ENCODE data around the gene TRABD2B. TPM values are rescaled to one million over a fixed set of nuclear protein-coding genes. Genes with fewer than 3 reads are reported as not detected.

Gene TRABD2B
- total and polyA plus RNA-seq, 2 donors (not counting 3 experiments of a cell fraction or from before 2014, with no cell fraction given): not detected

DNA sequence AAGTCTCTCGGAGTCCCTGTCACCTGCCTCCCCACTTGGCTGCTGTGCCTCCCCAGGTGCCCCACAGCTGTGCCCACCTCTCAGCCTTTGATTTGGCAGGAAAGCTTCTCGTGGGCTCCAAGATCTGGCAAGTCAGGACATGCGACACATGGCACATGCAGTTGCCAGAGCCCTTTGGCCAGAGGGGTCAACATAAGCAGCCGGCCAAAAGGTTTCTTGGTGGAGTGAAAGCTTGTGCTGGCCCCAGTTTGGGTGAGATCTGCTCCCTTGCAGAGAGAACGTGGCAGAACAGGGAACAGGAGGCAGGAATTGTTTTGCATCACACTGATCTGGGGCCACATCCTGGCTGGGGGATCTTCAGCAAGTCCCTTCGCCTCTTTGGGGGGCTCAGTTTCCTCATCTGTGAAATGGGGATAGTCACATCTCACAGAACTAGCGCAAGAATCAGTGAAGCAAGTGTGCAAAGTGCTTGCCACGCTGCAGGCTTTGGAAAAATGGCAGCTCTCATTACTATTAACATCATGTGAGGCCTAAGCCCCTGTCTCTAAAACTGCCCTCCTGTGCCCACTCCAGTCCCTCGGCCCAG, 232.6 kb downstream of the TRABD2B start:
- no peaks in the 10 kb centered on the region for H3K79me2 ChIP-seq (ENCODE audit: control insufficient read depth, insufficient read depth, low read length)
- H3K4me3 ChIP-seq (replicated peaks in 1 of 3; ENCODE audit: insufficient read depth in 1 of 3, low read depth in 1 of 3, low read length in 3 of 3): no peak overlapping the region
- no peaks in the 10 kb centered on the region for H3K9me1 ChIP-seq (replicated peaks; ENCODE audit: control insufficient read depth, extremely low read depth, insufficient read depth, low read length)
- ChIA-PET POLR2A (no interaction called here), CTCF (interaction anchor here (1.5 kb wide), 1 partner anchor 39 kb away, joined by 3 read pairs; no protein-coding TSS in a partner anchor)
- no peak overlapping the region for H3K4me2 ChIP-seq (ENCODE audit: insufficient read depth, low read length)
- H3K27me3 ChIP-seq (ENCODE audit: control insufficient read depth in 2 of 2, insufficient read depth in 2 of 2, low read length in 2 of 2): no peaks in the 10 kb centered on the region
- DNase-seq (ENCODE audit: low read depth, low spot score) (no peak), FAIRE-seq (no peak)
- H2AFZ ChIP-seq (ENCODE audit: low read depth, low read length): no peak overlapping the region
- no peaks in the 10 kb centered on the region for H4K20me1 ChIP-seq (replicated peaks; ENCODE audit: control insufficient read depth, extremely low read depth, insufficient read depth, low read length)
- intact Hi-C loops (cut with micrococcal nuclease): no loop called here
- no peaks in the 10 kb centered on the region for H3K36me3 ChIP-seq (ENCODE audit: control insufficient read depth in 2 of 2, extremely low read depth in 1 of 2, insufficient read depth in 2 of 2, low read length in 2 of 2)
- no peak overlapping the region for H3K9ac ChIP-seq (replicated peaks; ENCODE audit: extremely low read depth, insufficient read depth, low read length)
- H3K9me3 ChIP-seq (replicated peaks; ENCODE audit: control insufficient read depth, insufficient read depth, low read length): no peaks in the 10 kb centered on the region
- BruUV-seq (replicated peaks): no TSS peak
- no peaks in the 10 kb centered on the region for H3K4me1 ChIP-seq (ENCODE audit: control insufficient read depth, extremely low read depth, insufficient read depth, low read length)
- H3K27ac ChIP-seq (ENCODE audit: insufficient read depth, low read depth, low read length): no peak overlapping the region
- TF ChIP-seq MYC (IDR thresholded peaks at IDR 0.05; ENCODE audit: low read depth, low read length) (no peak), GATA2 (IDR thresholded peaks at IDR 0.05; ENCODE audit: insufficient read depth, insufficient read length, low read depth, low read length) (no peak), FOS (IDR thresholded peaks at IDR 0.05; ENCODE audit: borderline replicate concordance, insufficient read depth, low read length) (no peak), POLR2A (IDR thresholded peaks at IDR 0.05; ENCODE audit: low read depth, low read length) (no peak), CTCF (IDR thresholded peaks at IDR 0.05; ENCODE audit: extremely low read depth in 1 of 2, insufficient read depth in 1 of 2, low read depth in 1 of 2, low read length in 2 of 2) (no peak), EZH2 (IDR thresholded peaks at IDR 0.05; ENCODE audit: borderline replicate concordance, low read depth, low read length, severe bottlenecking) (no peak), POLR2AphosphoS5 (IDR thresholded peaks at IDR 0.05; ENCODE audit: insufficient read depth, low read depth, low read length) (no peak)
- TF ChIP-seq, protein P1, sequence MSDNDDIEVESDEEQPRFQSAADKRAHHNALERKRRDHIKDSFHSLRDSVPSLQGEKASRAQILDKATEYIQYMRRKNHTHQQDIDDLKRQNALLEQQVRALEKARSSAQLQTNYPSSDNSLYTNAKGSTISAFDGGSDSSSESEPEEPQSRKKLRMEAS (IDR thresholded peaks at IDR 0.05; ENCODE audit: insufficient read depth, insufficient read length): no peak
- dilution Hi-C loops (cut with MboI; ENCODE audit: extremely low pct_ligation_motif_present, low sequenced_read_pairs): no loop called here
